Brain microvascular endothelial cell (primary cell): ENCODE results near the gene SNRPE.

ENCODE experiments used
- DNase-seq: peaks from one replicate; pipeline ENCODE4 v3.0.0-alpha.2; 2020
- H3K27ac ChIP-seq: fragments of 250-450 bp; sonication (Bioruptor Pico); 2 replicates; pipeline ENCODE4 v1.5.1; 2020; ENCODE audit warnings: mild to moderate bottlenecking, moderate library complexity
- H3K27me3 ChIP-seq: fragments of 250-450 bp; sonication (Bioruptor Pico); replicated peaks from 2 replicates; pipeline ENCODE4 v1.5.1; 2020; ENCODE audit warnings: mild to moderate bottlenecking
- H3K36me3 ChIP-seq: fragments of 250-450 bp; sonication (Bioruptor Pico); replicated peaks from 2 replicates; pipeline ENCODE4 v1.5.1; 2020; ENCODE audit warnings: mild to moderate bottlenecking
- H3K4me3 ChIP-seq: 2 replicates; pipeline ENCODE4 v1.5.1; 2011; ENCODE audit warnings: low read depth, mild to moderate bottlenecking, control low read depth, low read length, moderate library complexity
- in situ Hi-C: cut with HindIII; loops from 2 replicates; pipeline ENCODE4 v1.10.0; 2017; ENCODE audit warnings: low sequenced_read_pairs, low pct_ligation_motif_present
- TF ChIP-seq, protein P1 (sequence below): IDR thresholded peaks from 2 replicates; pipeline ENCODE4 v1.5.1; 2011; ENCODE audit warnings: low read depth, mild to moderate bottlenecking, moderate library complexity, low read length, control low read depth, inconsistent platforms; ENCODE audit errors: missing control alignments

Gene SNRPE

DNA sequence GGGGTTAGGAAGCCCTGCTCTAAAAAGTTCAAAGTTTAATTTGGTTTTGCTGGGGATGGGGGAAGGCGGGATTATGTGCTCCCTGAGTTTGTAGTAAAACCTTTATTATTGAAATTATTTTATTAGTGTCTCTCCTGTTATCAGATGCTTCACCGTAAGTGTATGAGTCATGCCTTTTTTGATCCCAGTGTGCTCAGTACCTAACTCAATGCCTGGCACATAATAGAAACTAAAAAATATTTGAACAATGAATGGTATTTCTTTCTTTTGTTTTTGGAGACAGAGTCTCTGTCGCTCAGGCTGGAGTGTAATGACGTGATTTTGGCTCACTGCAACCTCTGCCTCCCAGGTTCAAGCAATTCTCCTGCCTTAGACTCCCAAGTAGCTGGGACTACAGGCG, 6.4 kb downstream of the SNRPE start:
- no peak for DNase-seq
- Histone ChIP-seq H3K27me3 (no peaks in the 10 kb centered on the region), H3K36me3 (peaks cover 32% of the 10 kb centered on the region), H3K27ac (no peak overlapping the region), H3K4me3 (no peak overlapping the region)
- TF ChIP-seq, protein P1, sequence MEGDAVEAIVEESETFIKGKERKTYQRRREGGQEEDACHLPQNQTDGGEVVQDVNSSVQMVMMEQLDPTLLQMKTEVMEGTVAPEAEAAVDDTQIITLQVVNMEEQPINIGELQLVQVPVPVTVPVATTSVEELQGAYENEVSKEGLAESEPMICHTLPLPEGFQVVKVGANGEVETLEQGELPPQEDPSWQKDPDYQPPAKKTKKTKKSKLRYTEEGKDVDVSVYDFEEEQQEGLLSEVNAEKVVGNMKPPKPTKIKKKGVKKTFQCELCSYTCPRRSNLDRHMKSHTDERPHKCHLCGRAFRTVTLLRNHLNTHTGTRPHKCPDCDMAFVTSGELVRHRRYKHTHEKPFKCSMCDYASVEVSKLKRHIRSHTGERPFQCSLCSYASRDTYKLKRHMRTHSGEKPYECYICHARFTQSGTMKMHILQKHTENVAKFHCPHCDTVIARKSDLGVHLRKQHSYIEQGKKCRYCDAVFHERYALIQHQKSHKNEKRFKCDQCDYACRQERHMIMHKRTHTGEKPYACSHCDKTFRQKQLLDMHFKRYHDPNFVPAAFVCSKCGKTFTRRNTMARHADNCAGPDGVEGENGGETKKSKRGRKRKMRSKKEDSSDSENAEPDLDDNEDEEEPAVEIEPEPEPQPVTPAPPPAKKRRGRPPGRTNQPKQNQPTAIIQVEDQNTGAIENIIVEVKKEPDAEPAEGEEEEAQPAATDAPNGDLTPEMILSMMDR = no peak
- in situ Hi-C loops = loop anchor here (25.0 kb wide), 1 partner anchor 269 kb away; no protein-coding TSS in a partner anchor

DNA sequence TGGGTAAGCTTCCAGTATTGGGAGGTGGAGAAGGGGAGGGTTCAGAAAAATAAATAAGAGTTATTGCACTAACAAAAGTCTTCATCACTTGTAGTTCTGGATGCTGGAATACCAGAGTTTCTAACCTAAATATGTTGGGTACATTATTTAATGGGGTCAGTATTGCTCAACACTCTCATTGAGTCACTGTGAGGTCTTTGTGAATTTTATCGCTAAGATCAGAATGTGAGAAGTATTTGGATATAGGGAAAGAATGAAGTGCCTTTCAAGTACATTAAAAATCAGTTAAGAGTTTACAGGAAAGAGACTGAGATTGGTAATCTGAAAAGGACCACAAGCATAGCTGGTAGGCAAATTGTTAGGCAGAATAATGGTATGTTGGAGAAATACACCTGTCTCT, 8.8 kb downstream of the SNRPE start:
- in situ Hi-C loops = loop anchor here (25.0 kb wide), 1 partner anchor 267 kb away; no protein-coding TSS in a partner anchor
- Histone ChIP-seq H3K27me3 (no peaks in the 10 kb centered on the region), H3K4me3 (no peak overlapping the region), H3K27ac (no peak overlapping the region), H3K36me3 (peaks cover 27% of the 10 kb centered on the region)
- TF ChIP-seq, protein P1 = no peak
- no peak for DNase-seq

DNA sequence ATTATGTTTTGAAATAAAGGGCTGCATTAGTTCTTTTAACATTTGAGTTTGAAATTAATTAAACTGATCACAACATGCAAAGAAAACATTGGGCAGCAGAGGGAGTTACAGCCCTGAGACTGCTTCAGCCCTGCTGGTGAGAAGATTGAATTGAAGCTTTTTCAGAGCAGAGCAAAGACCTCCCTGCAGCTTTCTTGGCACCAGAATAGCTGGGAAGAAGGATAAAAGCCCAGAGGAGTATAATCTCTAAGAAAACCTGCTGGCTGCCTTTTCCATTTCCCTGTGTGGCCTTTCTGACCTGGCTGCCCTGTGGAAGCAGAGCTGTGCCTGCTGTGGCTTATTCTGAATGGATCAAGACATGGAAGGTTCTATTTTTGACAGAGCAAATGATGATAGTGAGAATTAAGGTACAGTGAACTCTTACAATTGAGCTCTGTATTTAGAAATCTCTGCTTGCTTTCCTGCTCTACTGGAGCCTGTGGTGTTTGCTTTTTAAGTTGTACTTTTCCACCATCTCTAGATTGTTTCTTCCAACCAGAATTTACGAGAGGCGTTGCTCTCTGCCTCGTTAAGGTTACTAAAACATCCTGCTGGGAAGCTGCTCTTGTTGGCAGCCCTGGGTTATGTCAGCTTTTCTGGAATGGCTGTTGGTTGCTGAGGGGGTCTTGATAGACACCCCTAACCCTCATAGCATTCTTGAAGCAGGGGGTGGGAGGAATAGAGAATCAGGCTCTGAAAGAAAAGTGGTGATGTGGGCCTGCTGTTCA, 9.9 kb downstream of the SNRPE start:
- H3K4me3 ChIP-seq = no peak overlapping the region
- DNase-seq = peak; percentile 67
- in situ Hi-C loops = loop anchor here (25.0 kb wide), 1 partner anchor 266 kb away; no protein-coding TSS in a partner anchor
- no peak overlapping the region for H3K27ac ChIP-seq
- TF ChIP-seq, protein P1 = peak; percentile 95
- no peaks in the 10 kb centered on the region for H3K27me3 ChIP-seq
- peaks cover 22% of the 10 kb centered on the region for H3K36me3 ChIP-seq

DNA sequence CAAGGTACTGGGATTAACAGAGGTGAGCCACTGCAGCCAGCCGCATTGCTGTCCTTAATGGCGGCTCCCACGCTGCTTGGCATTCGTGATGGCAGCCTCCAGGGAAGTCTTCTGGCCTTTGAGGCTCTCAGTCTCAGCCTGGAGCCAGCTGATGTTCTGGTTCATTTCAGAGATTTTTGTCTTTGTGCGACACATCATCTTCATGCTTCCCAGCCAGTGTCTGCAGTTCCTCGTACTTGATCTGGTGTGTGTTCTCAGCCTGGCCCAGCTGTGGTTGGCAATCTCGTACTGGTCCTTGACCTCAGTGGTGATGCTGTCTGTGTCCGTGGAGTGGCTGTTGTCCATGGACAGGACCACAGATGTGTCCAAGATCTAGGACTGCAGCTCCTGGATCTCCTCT, 11.7 kb downstream of the SNRPE start:
- DNase-seq = no peak
- Histone ChIP-seq H3K36me3 (peaks cover 17% of the 10 kb centered on the region), H3K27ac (no peak overlapping the region), H3K4me3 (no peak overlapping the region), H3K27me3 (no peaks in the 10 kb centered on the region)
- TF ChIP-seq, protein P1 = no peak
- in situ Hi-C loops = loop anchor here (25.0 kb wide), 1 partner anchor 264 kb away; no protein-coding TSS in a partner anchor

DNA sequence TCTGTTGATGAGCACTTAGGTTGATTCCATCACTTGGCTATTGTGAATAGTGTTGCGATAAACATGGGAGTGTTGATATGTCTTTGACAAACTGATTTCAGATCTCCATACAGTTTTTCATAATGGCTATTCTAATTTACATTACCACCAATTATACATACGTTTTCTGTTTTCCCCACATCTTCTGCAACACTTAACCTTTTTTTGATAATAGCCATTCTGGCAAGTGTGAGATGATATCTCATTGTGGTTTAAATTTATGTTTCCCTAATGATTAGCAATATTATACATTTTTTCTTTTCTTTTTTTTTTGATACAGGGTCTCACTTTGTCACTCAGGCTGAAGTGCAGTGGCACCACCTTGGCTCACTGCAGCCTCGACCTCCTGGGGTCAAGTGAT, 17.0 kb downstream of the SNRPE start:
- no peak overlapping the region for H3K4me3 ChIP-seq
- H3K27me3 ChIP-seq = no peaks in the 10 kb centered on the region
- in situ Hi-C loops = no loop called here
- TF ChIP-seq, protein P1 = no peak
- H3K27ac ChIP-seq = no peak overlapping the region
- no peak for DNase-seq
- no peaks in the 10 kb centered on the region for H3K36me3 ChIP-seq
